Measurements from ENCODE around the gene GPR55. TPM values are rescaled to one million over a fixed set of nuclear protein-coding genes. Genes with fewer than 3 reads are reported as not detected.

The GPR55 gene
- total RNA-seq, 1 donor from 2014 or later, result 0.28 TPM

DNA sequence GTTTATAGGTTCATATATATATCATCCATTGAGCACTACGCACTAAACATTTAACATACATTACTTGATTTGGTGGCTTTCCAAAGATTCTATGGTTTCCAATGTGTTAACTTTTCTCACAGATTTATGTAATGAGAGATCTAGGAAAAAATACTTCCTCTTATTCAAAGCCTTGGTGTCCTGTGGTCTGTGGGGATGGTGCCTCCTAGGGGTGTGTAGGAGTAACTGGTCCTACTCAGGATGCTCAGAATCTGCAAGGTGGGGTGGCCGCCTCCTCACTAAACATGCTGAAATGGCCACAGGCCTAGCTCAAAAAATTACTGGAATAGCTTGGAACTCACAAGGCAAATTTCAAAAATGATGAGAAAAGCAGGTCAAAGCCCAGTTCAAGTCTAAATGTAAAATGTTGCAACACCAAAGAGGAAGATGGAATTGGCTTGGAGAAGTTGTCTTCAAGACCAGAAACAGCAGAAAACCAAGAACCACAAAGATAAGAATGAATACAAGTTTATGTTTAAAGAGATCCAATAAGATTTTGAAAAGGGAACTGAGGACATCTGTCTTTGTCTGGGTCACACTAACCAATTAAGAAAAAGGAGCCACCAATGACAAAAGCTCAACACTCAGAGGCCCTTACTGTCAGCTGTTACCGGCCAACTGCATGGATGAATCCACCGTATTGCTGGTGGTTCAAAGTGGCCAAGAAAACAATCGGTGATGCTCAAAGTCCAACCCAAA lies 11.5 kb downstream of the GPR55 start:
- TF ChIP-seq, protein P1, sequence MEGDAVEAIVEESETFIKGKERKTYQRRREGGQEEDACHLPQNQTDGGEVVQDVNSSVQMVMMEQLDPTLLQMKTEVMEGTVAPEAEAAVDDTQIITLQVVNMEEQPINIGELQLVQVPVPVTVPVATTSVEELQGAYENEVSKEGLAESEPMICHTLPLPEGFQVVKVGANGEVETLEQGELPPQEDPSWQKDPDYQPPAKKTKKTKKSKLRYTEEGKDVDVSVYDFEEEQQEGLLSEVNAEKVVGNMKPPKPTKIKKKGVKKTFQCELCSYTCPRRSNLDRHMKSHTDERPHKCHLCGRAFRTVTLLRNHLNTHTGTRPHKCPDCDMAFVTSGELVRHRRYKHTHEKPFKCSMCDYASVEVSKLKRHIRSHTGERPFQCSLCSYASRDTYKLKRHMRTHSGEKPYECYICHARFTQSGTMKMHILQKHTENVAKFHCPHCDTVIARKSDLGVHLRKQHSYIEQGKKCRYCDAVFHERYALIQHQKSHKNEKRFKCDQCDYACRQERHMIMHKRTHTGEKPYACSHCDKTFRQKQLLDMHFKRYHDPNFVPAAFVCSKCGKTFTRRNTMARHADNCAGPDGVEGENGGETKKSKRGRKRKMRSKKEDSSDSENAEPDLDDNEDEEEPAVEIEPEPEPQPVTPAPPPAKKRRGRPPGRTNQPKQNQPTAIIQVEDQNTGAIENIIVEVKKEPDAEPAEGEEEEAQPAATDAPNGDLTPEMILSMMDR (IDR thresholded peaks at IDR 0.05; ENCODE audit: unreplicated experiment), result peak; percentile 63
- H3K27ac Mint-ChIP-seq (ENCODE audit: unreplicated experiment), result no peak overlapping the region
- no peak for DNase-seq (ENCODE audit: low spot score)
- peaks cover 1% of the 10 kb centered on the region for H3K27me3 Mint-ChIP-seq (ENCODE audit: unreplicated experiment)
- H3K4me3 Mint-ChIP-seq (ENCODE audit: unreplicated experiment), result no peak overlapping the region
- H3K36me3 Mint-ChIP-seq (ENCODE audit: low read depth, unreplicated experiment), result no peaks in the 10 kb centered on the region
- peaks cover 7% of the 10 kb centered on the region for H3K4me1 Mint-ChIP-seq (ENCODE audit: unreplicated experiment)
- H3K9me3 Mint-ChIP-seq (ENCODE audit: unreplicated experiment), result no peaks in the 10 kb centered on the region

DNA sequence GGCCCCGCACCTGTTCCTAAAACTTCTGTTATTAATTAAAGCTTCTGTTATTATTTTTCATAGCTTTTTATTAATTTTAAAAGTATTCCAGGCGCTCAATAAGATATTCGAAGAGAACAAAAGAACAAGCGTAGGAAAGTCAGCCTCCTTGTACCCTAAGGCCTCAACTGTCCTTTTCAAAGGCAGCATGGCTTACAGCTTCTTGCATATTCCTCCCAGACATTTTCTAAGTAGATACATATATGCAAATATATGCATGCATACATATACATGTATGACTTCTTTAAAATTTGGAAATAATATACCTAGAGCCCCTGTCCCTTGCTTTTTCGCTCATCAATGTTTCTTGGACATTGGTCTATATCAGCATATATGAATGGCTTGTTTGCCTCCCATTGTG lies 12.3 kb downstream of the GPR55 start:
- Mint-ChIP-seq H3K4me1 (ENCODE audit: unreplicated experiment) (peaks cover 13% of the 10 kb centered on the region), H3K9me3 (ENCODE audit: unreplicated experiment) (no peaks in the 10 kb centered on the region), H3K4me3 (ENCODE audit: unreplicated experiment) (no peak overlapping the region), H3K27ac (ENCODE audit: unreplicated experiment) (no peak overlapping the region), H3K36me3 (ENCODE audit: low read depth, unreplicated experiment) (no peaks in the 10 kb centered on the region), H3K27me3 (ENCODE audit: unreplicated experiment) (peaks cover 7% of the 10 kb centered on the region)
- TF ChIP-seq, protein P1 (IDR thresholded peaks at IDR 0.05; ENCODE audit: unreplicated experiment), result no peak
- no peak for DNase-seq (ENCODE audit: low spot score)

DNA sequence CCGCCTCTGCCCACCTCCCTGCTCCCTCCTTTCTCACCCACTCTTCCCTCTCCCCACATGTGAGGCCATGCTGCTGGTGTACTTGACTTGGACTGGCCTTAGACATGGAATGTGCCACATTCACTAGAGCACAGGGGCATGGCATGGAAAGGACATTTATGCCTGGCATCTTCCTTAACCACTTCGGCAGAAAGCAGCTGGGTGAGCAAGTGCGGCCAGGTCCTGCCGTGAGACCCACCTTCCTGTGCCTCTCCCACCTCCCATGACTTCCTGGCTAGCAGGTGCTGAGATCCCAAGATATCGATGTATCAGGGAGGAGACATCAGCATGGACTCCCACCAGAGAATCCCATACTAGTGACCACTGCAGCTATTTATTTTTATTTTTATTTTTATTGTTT lies 13.0 kb downstream of the GPR55 start:
- H3K4me1 Mint-ChIP-seq (ENCODE audit: unreplicated experiment), result peaks cover 13% of the 10 kb centered on the region
- no peaks in the 10 kb centered on the region for H3K36me3 Mint-ChIP-seq (ENCODE audit: low read depth, unreplicated experiment)
- H3K27ac Mint-ChIP-seq (ENCODE audit: unreplicated experiment), result no peak overlapping the region
- TF ChIP-seq, protein P1 (IDR thresholded peaks at IDR 0.05; ENCODE audit: unreplicated experiment), result no peak
- no peak overlapping the region for H3K4me3 Mint-ChIP-seq (ENCODE audit: unreplicated experiment)
- DNase-seq (ENCODE audit: low spot score), result no peak
- no peaks in the 10 kb centered on the region for H3K9me3 Mint-ChIP-seq (ENCODE audit: unreplicated experiment)
- peaks cover 8% of the 10 kb centered on the region for H3K27me3 Mint-ChIP-seq (ENCODE audit: unreplicated experiment)

DNA sequence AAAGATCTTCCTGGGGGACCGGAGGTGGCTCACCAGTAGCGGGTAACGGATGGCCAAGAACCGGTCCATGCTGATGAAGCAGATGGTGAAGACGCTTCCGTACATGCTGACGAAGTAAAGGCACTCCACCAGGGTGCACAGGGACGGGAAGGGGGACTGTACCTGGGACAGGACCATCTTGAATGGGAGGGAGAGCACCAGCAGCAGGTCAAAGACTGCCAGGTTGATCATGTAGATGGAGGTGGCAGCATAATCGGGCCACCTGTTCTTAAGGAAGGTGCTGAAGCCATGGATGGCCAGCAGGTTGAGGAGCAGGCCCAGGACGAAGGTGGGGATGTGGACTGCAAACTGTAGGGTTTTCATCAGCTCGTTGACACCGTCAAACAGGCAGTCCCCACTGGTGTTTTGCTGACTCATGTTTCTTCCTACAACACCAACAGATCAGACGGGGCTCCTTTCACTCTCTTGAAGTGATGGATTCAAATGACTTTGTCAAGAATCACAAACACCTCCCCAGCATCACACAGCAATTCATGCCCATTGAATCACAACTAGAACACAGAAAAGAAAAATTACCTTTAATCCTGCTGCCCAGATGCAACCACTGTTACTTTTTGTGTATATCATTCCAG lies 14.4 kb downstream of the GPR55 start:
- TF ChIP-seq, protein P1 (IDR thresholded peaks at IDR 0.05; ENCODE audit: unreplicated experiment), result no peak
- no peaks in the 10 kb centered on the region for H3K9me3 Mint-ChIP-seq (ENCODE audit: unreplicated experiment)

More for the DNA sequence above, 14.4 kb downstream of the GPR55 start:
- peaks cover 10% of the 10 kb centered on the region for H3K27me3 Mint-ChIP-seq (ENCODE audit: unreplicated experiment)
- no peaks in the 10 kb centered on the region for H3K36me3 Mint-ChIP-seq (ENCODE audit: low read depth, unreplicated experiment)
- no peak for DNase-seq (ENCODE audit: low spot score)
- H3K4me3 Mint-ChIP-seq (ENCODE audit: unreplicated experiment), result no peak overlapping the region
- H3K4me1 Mint-ChIP-seq (ENCODE audit: unreplicated experiment), result peaks cover 18% of the 10 kb centered on the region
- H3K27ac Mint-ChIP-seq (ENCODE audit: unreplicated experiment), result no peak overlapping the region
